IPS-18a (cell line): Measurements from ENCODE around the gene ASCC1.

ENCODE experiments used
- H3K27ac ChIP-seq: one replicate; pipeline ENCODE4 v1.5.1; 2013; ENCODE audit warnings: low read length
- H3K27me3 ChIP-seq: one replicate; pipeline ENCODE4 v1.6.1; 2013; ENCODE audit warnings: mild to moderate bottlenecking, low read length; ENCODE audit not compliant: control insufficient read depth, insufficient read depth
- H3K36me3 ChIP-seq: one replicate; pipeline ENCODE4 v1.6.1; 2013; ENCODE audit warnings: low read depth, low read length; ENCODE audit not compliant: control insufficient read depth
- H3K4me1 ChIP-seq: one replicate; pipeline ENCODE4 v1.6.1; 2013; ENCODE audit warnings: low read depth, low read length; ENCODE audit not compliant: control insufficient read depth
- H3K4me3 ChIP-seq: one replicate; pipeline ENCODE4 v1.5.1; 2013; ENCODE audit warnings: low read length
- H3K9ac ChIP-seq: one replicate; pipeline ENCODE4 v1.6.1; 2013; ENCODE audit warnings: mild to moderate bottlenecking, low read length, moderate library complexity
- H3K9me3 ChIP-seq: one replicate; pipeline ENCODE4 v1.6.1; 2013; ENCODE audit warnings: low read depth, low read length; ENCODE audit not compliant: control insufficient read depth

The ASCC1 gene

GRCh38 chr10:72104472-72105097 is 111.5 kb downstream of the ASCC1 start:
- Histone ChIP-seq H3K36me3 (no peaks in the 10 kb centered on the region), H3K27me3 (no peaks in the 10 kb centered on the region), H3K27ac (no peak overlapping the region), H3K4me3 (no peak overlapping the region), H3K4me1 (no peaks in the 10 kb centered on the region), H3K9ac (no peak overlapping the region), H3K9me3 (no peaks in the 10 kb centered on the region)

- Histone ChIP-seq H3K9me3 (no peaks in the 10 kb centered on the region), H3K4me1 (no peaks in the 10 kb centered on the region), H3K36me3 (no peaks in the 10 kb centered on the region), H3K27me3 (no peaks in the 10 kb centered on the region), H3K4me3 (no peak overlapping the region), H3K27ac (no peak overlapping the region), H3K9ac (no peak overlapping the region)
Observed at GRCh38 chr10:72099600-72099921, 116.5 kb downstream of the ASCC1 start.

- H3K4me3 ChIP-seq, result no peak overlapping the region
- H3K27me3 ChIP-seq, result no peaks in the 10 kb centered on the region
- H3K9me3 ChIP-seq, result no peaks in the 10 kb centered on the region
- H3K27ac ChIP-seq, result no peak overlapping the region
- no peaks in the 10 kb centered on the region for H3K4me1 ChIP-seq
- no peaks in the 10 kb centered on the region for H3K36me3 ChIP-seq
- no peak overlapping the region for H3K9ac ChIP-seq
Observed at GRCh38 chr10:72098836-72099599, 117.1 kb downstream of the ASCC1 start.

- no peaks in the 10 kb centered on the region for H3K27me3 ChIP-seq
- no peaks in the 10 kb centered on the region for H3K4me1 ChIP-seq
- no peaks in the 10 kb centered on the region for H3K36me3 ChIP-seq
- no peak overlapping the region for H3K27ac ChIP-seq
- no peak overlapping the region for H3K4me3 ChIP-seq
- H3K9ac ChIP-seq, result no peak overlapping the region
- H3K9me3 ChIP-seq, result no peaks in the 10 kb centered on the region
Observed at GRCh38 chr10:72098301-72098835, 117.7 kb downstream of the ASCC1 start.

- H3K4me3 ChIP-seq, result no peak overlapping the region
- no peak overlapping the region for H3K27ac ChIP-seq
- no peaks in the 10 kb centered on the region for H3K27me3 ChIP-seq
- H3K4me1 ChIP-seq, result no peaks in the 10 kb centered on the region
- H3K9ac ChIP-seq, result no peak overlapping the region
- H3K9me3 ChIP-seq, result no peaks in the 10 kb centered on the region
- H3K36me3 ChIP-seq, result no peaks in the 10 kb centered on the region
Observed at GRCh38 chr10:72097448-72098300, 118.4 kb downstream of the ASCC1 start.

- H3K4me1 ChIP-seq, result no peaks in the 10 kb centered on the region
- no peak overlapping the region for H3K9ac ChIP-seq
- no peaks in the 10 kb centered on the region for H3K36me3 ChIP-seq
- H3K4me3 ChIP-seq, result no peak overlapping the region
- no peaks in the 10 kb centered on the region for H3K9me3 ChIP-seq
- no peaks in the 10 kb centered on the region for H3K27me3 ChIP-seq
- no peak overlapping the region for H3K27ac ChIP-seq
Observed at GRCh38 chr10:72096115-72097000, 119.7 kb downstream of the ASCC1 start.

- Histone ChIP-seq H3K27ac (no peak overlapping the region), H3K4me1 (no peaks in the 10 kb centered on the region), H3K36me3 (no peaks in the 10 kb centered on the region), H3K9me3 (no peaks in the 10 kb centered on the region), H3K9ac (no peak overlapping the region), H3K4me3 (no peak overlapping the region), H3K27me3 (peaks cover 5% of the 10 kb centered on the region)
Observed at GRCh38 chr10:72095195-72095594, 120.9 kb downstream of the ASCC1 start.

GRCh38 chr10:72094574-72094973 is 121.5 kb downstream of the ASCC1 start:
- Histone ChIP-seq H3K27me3 (peaks cover 12% of the 10 kb centered on the region), H3K27ac (no peak overlapping the region), H3K4me1 (no peaks in the 10 kb centered on the region)

GRCh38 chr10:72093450-72093849 is 122.6 kb downstream of the ASCC1 start:
- Histone ChIP-seq H3K4me3 (no peak overlapping the region), H3K27ac (no peak overlapping the region), H3K27me3 (peaks cover 23% of the 10 kb centered on the region), H3K9ac (no peak overlapping the region), H3K9me3 (no peaks in the 10 kb centered on the region), H3K4me1 (peaks cover 9% of the 10 kb centered on the region), H3K36me3 (no peaks in the 10 kb centered on the region)

More at GRCh38 chr10:72094574-72094973, 121.5 kb downstream of the ASCC1 start:
- Histone ChIP-seq H3K36me3 (no peaks in the 10 kb centered on the region), H3K9me3 (no peaks in the 10 kb centered on the region), H3K4me3 (no peak overlapping the region), H3K9ac (no peak overlapping the region)

GRCh38 chr10:72092987-72093386 is 123.1 kb downstream of the ASCC1 start:
- Histone ChIP-seq H3K27me3 (peaks cover 28% of the 10 kb centered on the region), H3K4me3 (no peak overlapping the region), H3K27ac (no peak overlapping the region), H3K9ac (no peak overlapping the region), H3K9me3 (no peaks in the 10 kb centered on the region), H3K4me1 (peaks cover 10% of the 10 kb centered on the region), H3K36me3 (no peaks in the 10 kb centered on the region)
